ENCODE results near the gene CCT2. TPM values are rescaled to one million over a fixed set of nuclear protein-coding genes. Genes with fewer than 3 reads are reported as not detected.

CCT2 gene
- total and polyA plus RNA-seq, 2 of the 8 experiments (the other 6 are each of a cell fraction or from before 2014, with no cell fraction given) = 244 to 419 TPM

- TF ChIP-seq CHD7 (IDR thresholded peaks at IDR 0.05; ENCODE audit: insufficient replicate concordance, low read length) = no peak
- TF ChIP-seq EGR1 (IDR thresholded peaks at IDR 0.05; ENCODE audit: borderline replicate concordance, low read depth, low read length) = no peak
- no peak for TF ChIP-seq SUZ12 (IDR thresholded peaks at IDR 0.05; ENCODE audit: low read length)
- no peak for TF ChIP-seq BCL11A (IDR thresholded peaks at IDR 0.05; ENCODE audit: low read depth in 2 of 2, low read length in 2 of 2)
Measured at GRCh38 chr12:69570000-69570516, 15.2 kb upstream of the CCT2 start (continued).
